SH-SY5Y (cell line): ENCODE data around the gene PLCH1.

Source experiments
- GATA2 ChIP-seq: IDR thresholded peaks from 2 replicates; pipeline ENCODE4 v1.6.1; 2011; ENCODE audit warnings: mild to moderate bottlenecking, low read depth, low read length
- GATA3 ChIP-seq: IDR thresholded peaks from 2 replicates; pipeline ENCODE4 v1.6.1; 2011; ENCODE audit warnings: low read depth, mild to moderate bottlenecking, low read length, moderate library complexity

DNA sequence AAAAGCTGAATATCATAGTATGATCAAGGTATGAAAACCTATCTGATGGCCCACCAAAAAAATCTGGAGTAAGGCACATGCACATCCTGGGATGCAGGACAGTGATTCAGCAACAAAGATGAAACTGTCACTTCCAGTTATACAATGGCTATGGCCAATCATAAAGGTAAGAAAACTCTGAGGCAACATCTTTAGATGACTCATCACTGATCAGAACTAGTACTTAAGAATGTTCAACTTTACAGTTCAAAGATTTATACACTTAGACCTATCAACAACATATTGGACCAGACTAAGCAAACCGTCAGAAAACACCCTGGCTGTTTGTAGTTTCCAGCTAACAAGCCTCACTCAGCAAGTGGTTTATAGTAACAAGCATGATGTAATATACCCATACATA is 21.3 kb upstream of the PLCH1 start:
- TF ChIP-seq GATA2 (no peak), GATA3 (no peak)
